GM10248 (cell line): ENCODE results near the gene ARID3A.
"Not testable (repeated sequence)": the region's sequence is repeated elsewhere in the genome, so short reads cannot be mapped to it uniquely, and the experiment has no call there.

Experiments
- CTCF ChIA-PET: fragments of 300-600 bp; sonication (Branson Sonifier 250); formaldehyde crosslinking; extraction: SDS; loops from one replicate; lab custom pipeline; 2021; ENCODE audit warnings: antibody characterized with exemption; lab: Yijun Ruan, JAX
- POLR2A ChIA-PET: fragments of 350-650 bp; sonication (Branson Sonifier 250); formaldehyde crosslinking; extraction: SDS; loops from one replicate; lab custom pipeline; 2020; ENCODE audit warnings: antibody characterized with exemption; lab: Yijun Ruan, JAX
- DNase-seq: peaks from one replicate; pipeline ENCODE4 v3.0.0; 2012; ENCODE audit errors: extremely low spot score
- CTCF ChIP-seq: IDR thresholded peaks from 2 replicates; pipeline ENCODE4 v1.5.1; 2012; ENCODE audit warnings: mild to moderate bottlenecking, low read depth; ENCODE audit errors: extremely low read depth, missing control alignments, control extremely low read depth

ARID3A gene

DNA sequence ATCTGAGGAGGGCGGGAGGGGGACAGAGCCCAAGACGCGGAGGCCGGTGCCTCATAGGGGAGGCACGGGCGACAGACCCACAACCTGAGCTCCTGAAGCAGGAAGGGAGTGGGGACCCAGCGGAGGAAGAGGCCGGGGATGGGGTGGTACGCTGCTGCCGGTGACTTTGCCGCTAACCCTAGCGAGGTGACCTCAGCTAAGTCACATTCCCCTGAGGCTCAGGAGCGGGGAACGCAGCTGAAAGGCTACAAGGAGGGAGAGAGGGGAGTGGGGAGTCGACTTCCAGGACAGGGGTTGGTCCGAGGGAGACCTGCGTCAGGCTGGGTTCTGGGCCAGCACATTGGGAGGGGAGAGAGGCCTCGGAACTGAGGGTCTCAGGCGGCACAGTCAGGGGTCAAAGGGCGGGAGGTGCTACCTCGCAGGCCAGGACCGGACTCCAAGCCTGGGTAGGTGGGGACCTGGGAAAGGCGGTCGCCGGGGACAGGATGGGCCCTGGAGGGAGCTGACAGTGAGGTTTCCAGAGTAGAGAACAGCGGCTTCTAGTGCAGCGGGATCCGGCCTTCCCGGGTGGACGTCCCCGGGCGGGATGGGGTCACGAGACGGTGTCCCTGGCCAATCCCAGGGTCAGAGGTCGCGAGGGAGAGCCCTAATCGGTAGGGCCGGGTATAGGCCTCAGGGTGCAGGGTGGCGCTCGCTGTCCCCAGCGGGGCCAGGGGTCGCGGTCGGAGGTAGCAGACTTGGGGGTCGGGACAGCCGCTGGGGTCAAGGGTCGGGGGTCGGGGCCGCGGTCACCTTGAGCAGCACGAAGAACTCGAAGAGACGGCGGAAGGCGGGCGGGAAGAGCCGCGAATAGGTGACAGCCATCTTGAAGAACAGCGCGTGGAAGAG, 94.4 kb downstream of the ARID3A start:
- no peak for TF ChIP-seq CTCF
- no peak for DNase-seq
- ChIA-PET POLR2A (interaction anchor here (0.6 to 2.3 kb wide), 4 partner anchors 10 to 127 kb away, joined by 3 to 8 read pairs (median 4); partner anchors contain the start of gene ABCA7), CTCF (interaction anchor here (0.9 to 2.4 kb wide), 3 partner anchors 14 to 223 kb away, joined by 4 to 7 read pairs (median 5); no protein-coding TSS in a partner anchor)

GRCh38 chr19:1020868-1021425, 95.1 kb downstream of the ARID3A start, which contains the start of gene TMEM259:
TSS of gene TMEM259 (minus strand) at chr19:1021123. CDS start at chr19:1020996, 127 bp downstream.
- ChIA-PET POLR2A (interaction anchor here (1.0 to 2.3 kb wide), 6 partner anchors 8 to 112 kb away, joined by 3 to 8 read pairs (median 6); partner anchors contain the start of gene ABCA7), CTCF (interaction anchor here (0.8 to 2.4 kb wide), 4 partner anchors 11 to 223 kb away, joined by 3 to 5 read pairs (median 4); no protein-coding TSS in a partner anchor)
- peak; percentile 98 for DNase-seq
- TF ChIP-seq CTCF = no peak

GRCh38 chr19:1023883-1024188, 98.0 kb downstream of the ARID3A start:
- DNase-seq, POLR2A ChIA-PET: not testable (repeated sequence)
- CTCF ChIA-PET = interaction anchor here (1.1 kb wide), 1 partner anchor 16 kb away, joined by 3 read pairs; the partner anchor contains the start of gene ABCA7

DNA sequence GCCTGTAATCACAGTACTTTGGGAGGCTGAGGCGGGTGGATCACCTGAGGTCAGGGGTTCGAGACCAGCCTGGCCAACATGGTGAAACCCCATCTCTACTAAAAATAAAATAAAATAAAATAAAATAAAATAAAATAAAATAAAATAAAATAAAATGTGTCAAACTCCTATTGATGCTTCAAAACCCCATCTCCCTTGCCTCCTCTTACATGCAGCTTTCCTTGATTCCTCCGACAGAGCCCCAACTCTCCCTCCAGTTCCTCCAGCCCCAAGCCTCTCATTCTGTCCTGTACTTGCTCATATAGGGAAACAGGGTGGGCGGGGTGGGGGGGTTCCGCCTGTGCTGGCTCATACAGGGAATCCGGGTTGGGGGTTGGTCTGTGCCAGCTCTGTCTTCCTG, 99.2 kb downstream of the ARID3A start:
- POLR2A ChIA-PET = interaction anchor here (0.9 kb wide), 1 partner anchor 109 kb away, joined by 3 read pairs; no protein-coding TSS in a partner anchor
- DNase-seq = not testable (repeated sequence)
- CTCF ChIA-PET = interaction anchor here (0.8 to 5.8 kb wide), 3 partner anchors 10 to 162 kb away, joined by 3 to 32 read pairs (median 3); partner anchors contain the start of gene ABCA7
